IPS-18a (cell line): ENCODE data around the gene JTB.
"Not testable (repeated sequence)": the region's sequence is repeated elsewhere in the genome, so short reads cannot be mapped to it uniquely, and the experiment has no call there.

Source experiments
- H3K27ac ChIP-seq: one replicate; pipeline ENCODE4 v1.5.1; 2013; ENCODE audit warnings: low read length
- H3K27me3 ChIP-seq: one replicate; pipeline ENCODE4 v1.6.1; 2013; ENCODE audit warnings: mild to moderate bottlenecking, low read length; ENCODE audit not compliant: control insufficient read depth, insufficient read depth
- H3K36me3 ChIP-seq: one replicate; pipeline ENCODE4 v1.6.1; 2013; ENCODE audit warnings: low read depth, low read length; ENCODE audit not compliant: control insufficient read depth
- H3K4me1 ChIP-seq: one replicate; pipeline ENCODE4 v1.6.1; 2013; ENCODE audit warnings: low read depth, low read length; ENCODE audit not compliant: control insufficient read depth
- H3K4me3 ChIP-seq: one replicate; pipeline ENCODE4 v1.5.1; 2013; ENCODE audit warnings: low read length
- H3K9ac ChIP-seq: one replicate; pipeline ENCODE4 v1.6.1; 2013; ENCODE audit warnings: mild to moderate bottlenecking, low read length, moderate library complexity
- H3K9me3 ChIP-seq: one replicate; pipeline ENCODE4 v1.6.1; 2013; ENCODE audit warnings: low read depth, low read length; ENCODE audit not compliant: control insufficient read depth

Gene JTB

DNA sequence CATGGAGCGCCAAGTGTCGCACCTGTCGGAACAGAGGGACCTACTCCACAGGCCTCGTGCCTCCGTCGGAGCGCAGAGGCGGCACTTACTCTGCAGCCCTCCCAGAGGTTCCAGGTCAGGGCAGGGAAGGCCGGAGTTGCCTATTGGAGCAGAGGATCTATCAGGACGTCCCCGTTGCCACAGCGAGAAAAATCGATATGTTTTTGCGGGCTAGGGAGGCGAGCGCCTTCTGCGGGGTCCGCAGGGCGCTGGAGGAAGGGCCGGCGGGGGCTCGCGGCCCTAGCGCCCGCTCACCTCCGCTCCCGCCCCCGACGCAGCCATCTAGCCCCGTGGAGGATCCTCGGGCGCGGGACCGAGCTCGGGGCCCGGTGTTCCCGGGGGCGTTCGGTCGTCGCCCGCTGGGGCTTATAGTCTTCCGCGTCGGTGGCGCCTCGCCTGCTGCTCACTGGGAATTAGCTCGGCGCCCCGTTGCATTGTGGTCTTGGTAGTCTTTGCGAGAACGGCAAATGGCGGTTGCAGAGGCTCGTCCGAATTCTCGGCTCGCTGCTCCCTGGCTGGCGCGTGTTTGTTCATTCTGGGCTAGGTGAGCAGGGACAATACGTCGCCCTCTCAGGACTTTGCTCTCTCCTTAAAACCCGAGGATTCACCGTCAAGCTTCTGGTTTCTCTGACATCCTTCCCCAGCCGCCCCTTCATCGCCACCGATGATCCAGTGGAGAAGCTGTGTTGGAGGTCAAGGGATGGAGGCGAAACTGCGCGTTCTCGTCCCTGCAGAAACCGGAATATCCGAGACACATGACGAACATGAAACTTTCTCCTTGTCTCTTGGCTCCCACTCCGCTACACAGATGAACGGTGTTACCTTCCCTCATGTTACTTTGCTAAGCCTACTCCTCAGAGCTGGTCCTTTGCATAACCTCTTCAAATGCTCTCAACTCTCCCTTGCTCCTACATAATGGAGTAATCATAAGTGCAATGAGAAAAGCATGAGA, at the start of gene JTB:
JTB (minus strand) TSS at position 425 of the 991 bp plus-strand sequence; CDS start at position 3, 422 bp downstream.
- peak within 1 kb of the TSS; percentile 81 for H3K4me3 ChIP-seq
- H3K36me3 ChIP-seq: peaks cover 30% of the 10 kb centered on the region
- H3K27ac ChIP-seq: peak within 1 kb of the TSS; percentile 17
- peaks cover 3% of the 10 kb centered on the region for H3K4me1 ChIP-seq
- no peaks in the 10 kb centered on the region for H3K27me3 ChIP-seq
- H3K9ac ChIP-seq: peak within 1 kb of the TSS; percentile 80
- H3K9me3 ChIP-seq: no peaks in the 10 kb centered on the region

DNA sequence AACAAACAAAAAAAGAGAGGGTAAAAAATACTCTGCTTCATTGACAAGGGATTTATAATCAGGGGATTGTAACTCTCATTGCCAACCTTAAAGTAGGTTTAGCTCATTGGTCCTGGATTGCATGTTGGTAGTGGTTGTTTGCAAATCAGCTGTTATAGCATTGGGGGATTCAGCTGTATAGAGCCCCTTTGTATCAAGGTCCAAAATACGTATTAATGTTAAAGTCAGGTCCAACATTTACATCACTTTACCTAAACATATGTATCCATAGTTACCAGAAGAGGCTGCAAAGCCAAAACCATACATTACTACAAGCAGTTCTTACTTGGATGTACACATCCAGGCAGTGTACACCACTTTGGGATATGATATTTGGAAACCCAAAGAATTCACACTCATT, 42.5 kb upstream of the JTB start:
- no peaks in the 10 kb centered on the region for H3K4me1 ChIP-seq
- no peak overlapping the region for H3K4me3 ChIP-seq
- H3K36me3 ChIP-seq: no peaks in the 10 kb centered on the region
- no peaks in the 10 kb centered on the region for H3K9me3 ChIP-seq
- no peak overlapping the region for H3K27ac ChIP-seq
- H3K27me3 ChIP-seq: no peaks in the 10 kb centered on the region
- no peak overlapping the region for H3K9ac ChIP-seq

DNA sequence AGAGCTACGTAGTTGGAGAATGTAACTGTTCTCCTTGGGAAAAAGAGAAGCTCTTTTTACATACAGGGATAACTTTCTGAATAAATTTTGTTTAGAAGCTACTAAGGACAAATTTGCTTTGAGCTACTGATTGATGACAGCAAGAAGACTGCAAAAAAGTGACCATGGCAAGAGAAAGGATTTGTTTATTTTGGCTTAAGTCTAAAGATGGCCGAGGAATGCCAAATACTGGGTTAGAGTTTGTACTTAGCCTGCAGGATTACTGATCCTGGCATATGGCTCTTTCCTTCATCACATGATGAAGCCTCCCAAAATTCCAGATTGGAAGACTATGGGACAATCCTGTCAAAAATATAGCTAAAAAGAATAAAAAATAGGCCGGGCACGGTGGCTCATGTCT, 41.8 kb upstream of the JTB start:
- H3K9me3 ChIP-seq: no peaks in the 10 kb centered on the region
- H3K27me3 ChIP-seq: no peaks in the 10 kb centered on the region
- H3K4me3 ChIP-seq: no peak overlapping the region

DNA sequence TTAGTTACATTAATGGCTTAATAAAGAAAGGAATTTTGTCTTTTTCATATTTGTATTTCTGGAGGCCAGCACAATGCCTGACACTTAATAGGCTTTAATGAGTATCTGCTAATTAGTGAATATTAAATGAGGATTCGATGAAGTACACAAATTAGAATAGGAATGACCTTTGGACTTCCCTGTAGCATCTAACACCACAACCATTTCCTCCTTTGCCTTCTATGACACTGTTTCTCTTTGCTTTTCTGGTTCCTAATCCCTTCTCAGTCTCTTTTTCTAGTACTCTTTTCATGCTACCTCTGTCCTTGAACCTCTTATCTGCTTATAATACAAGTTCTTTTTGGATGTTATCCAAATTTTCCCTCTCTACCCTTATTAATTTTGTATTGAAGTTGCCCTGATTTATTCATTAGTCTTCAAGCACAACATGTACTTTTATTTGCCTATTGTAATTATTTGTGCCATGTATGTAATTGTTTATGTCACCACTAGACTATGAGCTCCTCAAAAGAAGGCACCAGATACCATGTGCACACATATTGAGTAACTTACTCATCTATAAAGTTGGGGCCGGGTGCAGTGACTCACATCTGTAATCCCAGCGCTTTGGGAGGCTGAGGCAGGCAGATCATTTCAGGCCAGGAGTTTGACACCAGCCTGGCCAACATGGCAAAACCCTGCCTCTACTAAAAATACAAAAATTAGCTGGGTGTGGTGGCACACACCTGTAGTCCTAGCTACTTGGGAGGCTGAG, 36.9 kb upstream of the JTB start:
- Histone ChIP-seq H3K27me3 (no peaks in the 10 kb centered on the region), H3K4me3 (no peak overlapping the region), H3K4me1 (no peaks in the 10 kb centered on the region), H3K36me3 (no peaks in the 10 kb centered on the region), H3K27ac (no peak overlapping the region), H3K9ac (no peak overlapping the region), H3K9me3 (no peaks in the 10 kb centered on the region)

More for the DNA sequence above, 41.8 kb upstream of the JTB start:
- H3K4me1 ChIP-seq: no peaks in the 10 kb centered on the region
- no peak overlapping the region for H3K27ac ChIP-seq
- H3K36me3 ChIP-seq: no peaks in the 10 kb centered on the region
- H3K9ac ChIP-seq: no peak overlapping the region

DNA sequence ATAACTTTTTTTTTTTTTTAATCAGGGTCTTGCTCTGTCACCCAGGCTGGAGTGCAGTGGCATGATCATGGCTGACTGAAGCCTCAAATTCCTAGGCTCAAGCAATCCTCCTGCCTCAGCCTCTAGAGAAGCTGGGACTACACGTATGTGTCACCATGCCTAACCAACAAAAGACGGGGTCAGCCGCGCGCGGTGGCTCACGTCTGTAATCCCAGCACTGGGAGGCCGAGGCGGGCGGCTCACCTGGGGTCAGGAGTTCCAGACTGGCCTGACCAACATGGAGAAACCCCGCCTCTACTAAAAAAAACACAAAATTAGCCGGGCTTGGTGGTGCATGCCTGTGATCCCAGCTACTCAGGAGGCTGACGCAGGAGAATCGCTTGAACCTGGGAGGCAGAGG, 35.1 kb upstream of the JTB start:
- not testable (repeated sequence) for H3K4me1 ChIP-seq, H3K9ac ChIP-seq, H3K27me3 ChIP-seq, H3K9me3 ChIP-seq, H3K36me3 ChIP-seq, H3K4me3 ChIP-seq, H3K27ac ChIP-seq

DNA sequence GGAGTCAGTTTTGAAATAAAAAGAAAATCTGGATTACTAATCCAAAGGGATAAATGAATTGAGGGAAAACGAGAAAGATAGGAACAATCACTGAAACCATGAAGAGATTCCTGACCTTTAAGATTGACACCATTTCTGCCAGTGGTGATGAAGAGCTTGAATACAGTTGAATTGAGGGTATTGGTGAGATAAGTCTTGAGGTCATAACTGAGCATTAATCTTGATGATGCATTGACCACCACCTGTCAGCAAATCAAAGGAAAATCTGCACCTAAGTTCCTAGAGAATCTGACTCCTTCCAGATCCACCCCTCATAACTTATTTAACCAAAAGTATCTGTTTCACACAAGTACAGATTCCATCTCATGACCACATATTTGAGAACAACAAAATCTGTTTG, 34.7 kb upstream of the JTB start:
- no peaks in the 10 kb centered on the region for H3K36me3 ChIP-seq
- no peaks in the 10 kb centered on the region for H3K27me3 ChIP-seq
- no peak overlapping the region for H3K27ac ChIP-seq
- no peak overlapping the region for H3K4me3 ChIP-seq
- no peaks in the 10 kb centered on the region for H3K4me1 ChIP-seq
- H3K9me3 ChIP-seq: no peaks in the 10 kb centered on the region
- H3K9ac ChIP-seq: no peak overlapping the region

DNA sequence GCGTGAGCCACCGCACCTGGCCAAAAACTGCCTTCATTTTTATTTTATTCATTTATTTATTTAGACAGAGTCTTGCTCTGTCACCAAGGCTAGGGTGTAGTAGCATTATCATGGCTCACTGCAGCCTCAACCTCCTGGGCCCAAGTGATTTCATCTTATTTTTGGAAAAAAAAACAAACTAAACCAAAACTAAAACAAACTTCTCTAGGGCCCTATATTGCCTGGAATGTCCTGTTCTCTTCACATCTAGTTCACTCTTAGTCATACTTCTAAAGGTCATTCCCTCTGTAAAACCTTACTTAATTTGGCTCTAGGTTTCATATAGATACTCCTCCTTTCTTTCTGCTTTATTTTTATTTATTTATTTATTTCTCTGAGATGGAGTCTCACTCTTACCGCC, 28.7 kb upstream of the JTB start:
- H3K9me3 ChIP-seq: no peaks in the 10 kb centered on the region
- H3K4me3 ChIP-seq: no peak overlapping the region
- H3K27me3 ChIP-seq: no peaks in the 10 kb centered on the region
- H3K4me1 ChIP-seq: no peaks in the 10 kb centered on the region
- no peak overlapping the region for H3K9ac ChIP-seq
- H3K36me3 ChIP-seq: no peaks in the 10 kb centered on the region
- no peak overlapping the region for H3K27ac ChIP-seq

DNA sequence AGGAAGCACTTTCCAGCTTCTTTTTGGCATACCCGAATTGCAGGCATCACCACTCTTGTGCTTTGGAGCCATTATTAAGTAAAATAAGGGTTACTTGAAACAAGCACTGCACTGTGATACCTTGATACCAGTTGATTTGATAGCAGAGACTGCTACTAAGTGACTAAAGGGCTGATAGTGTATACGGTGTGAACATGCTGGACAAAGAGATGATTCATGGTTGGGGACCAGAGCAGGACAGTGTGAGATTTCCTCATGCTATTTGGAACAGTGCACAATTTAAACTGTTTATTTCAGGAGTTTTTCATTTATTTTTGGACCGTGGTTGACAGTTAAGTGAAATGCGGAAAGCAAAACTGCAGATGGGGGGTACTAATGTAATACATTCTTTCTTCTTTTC, 22.9 kb upstream of the JTB start:
- Histone ChIP-seq H3K4me3 (no peak overlapping the region), H3K9ac (no peak overlapping the region), H3K9me3 (no peaks in the 10 kb centered on the region), H3K36me3 (peaks cover 2% of the 10 kb centered on the region), H3K27me3 (no peaks in the 10 kb centered on the region), H3K4me1 (no peaks in the 10 kb centered on the region), H3K27ac (no peak overlapping the region)

DNA sequence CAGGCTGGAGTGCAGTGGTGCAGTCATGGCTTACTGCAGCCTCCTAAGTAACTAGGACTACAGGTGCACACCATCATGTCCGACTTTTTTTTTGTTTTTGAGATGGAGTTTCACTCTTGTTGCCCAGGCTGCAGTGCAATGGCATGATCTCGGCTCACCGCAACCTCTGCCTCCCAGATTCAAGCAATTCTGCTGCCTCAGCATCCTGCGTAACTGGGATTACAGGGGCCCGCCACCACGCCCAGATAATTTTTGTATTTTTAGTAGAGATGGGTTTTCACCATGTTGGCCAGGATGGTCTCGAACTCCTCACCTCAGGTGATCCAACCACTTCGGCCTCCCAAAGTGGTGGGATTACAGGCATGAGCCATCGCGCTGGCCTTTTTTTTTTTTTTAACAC, 19.4 kb upstream of the JTB start:
- H3K4me3 ChIP-seq, H3K4me1 ChIP-seq, H3K27ac ChIP-seq, H3K9me3 ChIP-seq, H3K27me3 ChIP-seq, H3K9ac ChIP-seq: not testable (repeated sequence)
- H3K36me3 ChIP-seq: peaks cover 24% of the 10 kb centered on the region

DNA sequence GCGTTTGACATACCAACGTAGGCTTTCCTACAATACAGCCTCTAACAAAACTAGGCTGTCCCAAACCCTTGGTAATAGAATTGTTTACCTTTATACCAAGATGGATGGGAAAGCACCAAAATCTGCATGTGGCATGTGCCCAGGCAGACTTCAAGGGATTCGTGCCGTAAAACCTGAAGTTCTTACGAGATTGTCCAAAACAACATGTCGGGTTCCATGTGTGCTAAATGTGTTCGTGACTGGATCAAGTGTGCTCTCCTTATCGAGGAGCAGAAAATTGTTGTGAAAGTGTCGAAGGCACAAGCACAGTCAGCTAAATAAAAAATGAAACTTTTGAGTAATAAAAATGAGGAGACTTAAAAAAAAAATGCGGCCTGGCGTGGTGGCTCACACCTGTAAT, 18.2 kb upstream of the JTB start:
- Histone ChIP-seq H3K4me3 (no peak overlapping the region), H3K9ac (no peak overlapping the region), H3K36me3 (peaks cover 33% of the 10 kb centered on the region), H3K27me3 (no peaks in the 10 kb centered on the region), H3K4me1 (peaks cover 9% of the 10 kb centered on the region), H3K9me3 (no peaks in the 10 kb centered on the region), H3K27ac (no peak overlapping the region)

DNA sequence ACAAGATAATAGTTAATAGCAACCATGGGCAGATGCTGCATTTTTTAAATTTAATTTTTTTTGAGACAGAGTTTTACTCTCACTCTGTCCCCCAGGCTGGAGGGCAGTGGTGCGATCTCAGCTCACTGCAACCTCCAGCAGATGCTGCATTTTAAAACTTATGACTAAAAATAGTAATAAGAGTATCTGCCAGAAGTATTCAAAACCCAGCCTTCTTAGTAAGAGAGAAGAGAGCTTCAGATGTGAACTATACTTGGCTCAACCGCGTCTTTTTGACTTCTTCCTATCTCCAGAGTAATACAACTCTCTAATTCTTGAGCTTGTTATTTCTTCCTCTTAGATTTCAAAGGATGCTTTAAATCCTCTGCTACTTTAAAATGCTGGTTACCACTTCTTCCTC, 17.7 kb upstream of the JTB start:
- Histone ChIP-seq H3K36me3 (peaks cover 33% of the 10 kb centered on the region), H3K9ac (no peak overlapping the region), H3K4me1 (peaks cover 9% of the 10 kb centered on the region), H3K4me3 (no peak overlapping the region), H3K27ac (no peak overlapping the region), H3K9me3 (no peaks in the 10 kb centered on the region), H3K27me3 (no peaks in the 10 kb centered on the region)
